Sigmoid colon (tissue), 4 donors: ENCODE measurements around the gene TRIM39.

Source experiments
- EP300 ChIP-seq, 4 donors: sonication (generic); formaldehyde crosslinking; IDR thresholded peaks; one replicate each; pipeline ENCODE4 v1.6.1; 2017; ENCODE audit warnings: antibody characterized with exemption in 4 of 4
- POLR2A ChIP-seq, 2 donors: fragments of 450-650 bp; IDR thresholded peaks; one replicate each; pipeline ENCODE4 v1.6.1; 2016; ENCODE audit warnings: antibody characterized with exemption in 2 of 2, mild to moderate bottlenecking in 2 of 2, moderate library complexity in 2 of 2
- POLR2AphosphoS5 ChIP-seq, 4 donors: sonication (generic); formaldehyde crosslinking; IDR thresholded peaks; one replicate each; pipeline ENCODE4 v1.6.1; 2017; ENCODE audit warnings: antibody characterized with exemption in 4 of 4
- TF ChIP-seq, protein P1 (sequence below), 4 experiments: fragments of 450-650 bp in 3 of 4; fragments of 200-600 bp in 1 of 4; IDR thresholded peaks; one replicate each; pipeline ENCODE4 v1.5.1; 2016 to 2019; ENCODE audit warnings: antibody characterized with exemption in 4 of 4, mild to moderate bottlenecking in 3 of 4, moderate library complexity in 2 of 4

DNA sequence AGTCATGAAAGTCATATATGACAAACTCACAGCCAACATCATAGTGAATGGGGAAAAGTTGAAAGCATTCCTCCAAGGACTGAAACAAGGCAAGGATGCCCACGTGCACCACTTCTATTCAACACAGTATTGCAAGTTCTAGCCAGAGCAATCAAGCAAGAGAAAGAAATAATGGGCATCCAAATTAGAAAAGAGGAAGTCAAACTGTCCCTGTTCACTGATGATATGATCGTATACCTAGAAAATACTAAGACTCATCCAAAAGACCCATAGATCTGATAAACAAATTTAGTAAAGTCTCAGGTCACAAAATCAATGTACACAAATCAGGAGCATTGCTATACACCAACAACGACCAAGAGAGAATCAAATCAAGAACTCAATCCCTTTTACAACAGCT is 59.4 kb downstream of the TRIM39 start:
- TF ChIP-seq EP300 (IDR thresholded peaks at IDR 0.05) (no peak), POLR2A (IDR thresholded peaks at IDR 0.05) (no peak), POLR2AphosphoS5 (IDR thresholded peaks at IDR 0.05) (no peak)
- TF ChIP-seq, protein P1, sequence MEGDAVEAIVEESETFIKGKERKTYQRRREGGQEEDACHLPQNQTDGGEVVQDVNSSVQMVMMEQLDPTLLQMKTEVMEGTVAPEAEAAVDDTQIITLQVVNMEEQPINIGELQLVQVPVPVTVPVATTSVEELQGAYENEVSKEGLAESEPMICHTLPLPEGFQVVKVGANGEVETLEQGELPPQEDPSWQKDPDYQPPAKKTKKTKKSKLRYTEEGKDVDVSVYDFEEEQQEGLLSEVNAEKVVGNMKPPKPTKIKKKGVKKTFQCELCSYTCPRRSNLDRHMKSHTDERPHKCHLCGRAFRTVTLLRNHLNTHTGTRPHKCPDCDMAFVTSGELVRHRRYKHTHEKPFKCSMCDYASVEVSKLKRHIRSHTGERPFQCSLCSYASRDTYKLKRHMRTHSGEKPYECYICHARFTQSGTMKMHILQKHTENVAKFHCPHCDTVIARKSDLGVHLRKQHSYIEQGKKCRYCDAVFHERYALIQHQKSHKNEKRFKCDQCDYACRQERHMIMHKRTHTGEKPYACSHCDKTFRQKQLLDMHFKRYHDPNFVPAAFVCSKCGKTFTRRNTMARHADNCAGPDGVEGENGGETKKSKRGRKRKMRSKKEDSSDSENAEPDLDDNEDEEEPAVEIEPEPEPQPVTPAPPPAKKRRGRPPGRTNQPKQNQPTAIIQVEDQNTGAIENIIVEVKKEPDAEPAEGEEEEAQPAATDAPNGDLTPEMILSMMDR (IDR thresholded peaks at IDR 0.05): no peak
